ENCODE results near the gene NANP.

NANP gene

DNA sequence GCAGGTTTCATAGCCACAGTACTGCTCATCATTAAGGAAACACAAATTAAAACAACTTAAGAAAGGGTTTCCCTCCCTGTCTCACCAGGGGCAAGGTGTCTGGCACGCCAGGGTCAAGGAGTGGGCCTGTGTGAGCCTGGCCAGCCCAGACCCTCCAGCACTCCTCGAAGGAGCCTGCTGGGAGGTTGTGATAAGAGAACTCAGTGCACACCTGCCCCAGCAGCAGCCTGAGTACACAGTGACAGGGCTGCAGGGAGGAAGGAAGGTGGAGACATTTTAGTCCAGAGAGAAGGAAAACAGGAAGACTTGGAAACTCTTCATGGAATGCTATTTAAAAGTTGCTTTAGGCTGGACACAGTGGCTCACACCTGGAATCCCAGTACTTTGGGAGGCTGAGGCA, 52.6 kb downstream of the NANP start:
- DNase-seq: no peak
- Mint-ChIP-seq H3K27ac (no peak overlapping the region), H3K27me3 (no peaks in the 10 kb centered on the region), H3K4me3 (no peak overlapping the region), H3K9me3 (no peaks in the 10 kb centered on the region), H3K36me3 (ENCODE audit: low read depth) (no peaks in the 10 kb centered on the region), H3K4me1 (ENCODE audit: low read depth) (peaks cover 5% of the 10 kb centered on the region)

DNA sequence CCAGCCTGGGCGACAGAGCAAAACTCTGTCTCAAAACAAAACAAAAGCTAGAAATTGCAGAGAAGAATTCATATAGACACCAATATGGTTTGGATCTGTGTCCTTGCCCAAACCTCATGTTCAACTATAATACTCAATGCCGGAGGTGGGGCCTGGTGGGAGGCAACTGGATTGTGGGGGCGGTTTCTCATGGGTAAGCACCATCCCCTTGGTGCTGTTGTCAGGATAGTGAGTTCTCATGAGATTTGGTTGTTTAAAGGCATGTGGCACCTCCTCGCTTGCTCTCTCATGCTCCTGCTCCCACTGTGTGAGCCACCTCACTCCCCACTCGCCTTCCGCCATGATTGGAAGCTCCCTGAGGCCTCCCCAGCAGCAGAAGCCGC, 53.7 kb downstream of the NANP start:
- no peak overlapping the region for H3K4me3 Mint-ChIP-seq
- no peak overlapping the region for H3K27ac Mint-ChIP-seq
- H3K36me3 Mint-ChIP-seq (ENCODE audit: low read depth): no peaks in the 10 kb centered on the region
- no peak for DNase-seq
- H3K4me1 Mint-ChIP-seq (ENCODE audit: low read depth): peaks cover 5% of the 10 kb centered on the region
- H3K27me3 Mint-ChIP-seq: no peaks in the 10 kb centered on the region
- H3K9me3 Mint-ChIP-seq: no peaks in the 10 kb centered on the region

DNA sequence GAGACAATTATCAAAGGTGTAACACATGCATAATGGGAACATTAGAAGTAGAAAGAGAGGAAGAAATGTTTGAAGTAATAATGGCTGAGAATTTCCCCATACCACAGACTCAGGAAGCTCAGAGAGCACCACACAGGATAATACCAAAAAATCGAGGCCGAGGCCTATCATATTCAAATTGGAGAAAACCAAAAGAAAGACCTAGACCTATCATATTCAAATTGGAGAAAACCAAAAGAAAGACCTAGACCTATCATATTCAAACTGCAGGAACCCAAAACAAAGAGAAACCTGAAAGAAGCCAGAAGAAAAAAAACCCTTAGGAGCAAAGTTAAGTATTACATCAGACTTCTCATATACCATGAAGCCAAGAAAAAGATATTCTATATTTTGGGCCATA, 56.5 kb downstream of the NANP start:
- H3K36me3 Mint-ChIP-seq (ENCODE audit: low read depth): no peaks in the 10 kb centered on the region
- H3K4me1 Mint-ChIP-seq (ENCODE audit: low read depth): peaks cover 9% of the 10 kb centered on the region
- no peak overlapping the region for H3K27ac Mint-ChIP-seq
- no peak for DNase-seq
- no peak overlapping the region for H3K4me3 Mint-ChIP-seq
- H3K27me3 Mint-ChIP-seq: no peaks in the 10 kb centered on the region
- no peaks in the 10 kb centered on the region for H3K9me3 Mint-ChIP-seq

DNA sequence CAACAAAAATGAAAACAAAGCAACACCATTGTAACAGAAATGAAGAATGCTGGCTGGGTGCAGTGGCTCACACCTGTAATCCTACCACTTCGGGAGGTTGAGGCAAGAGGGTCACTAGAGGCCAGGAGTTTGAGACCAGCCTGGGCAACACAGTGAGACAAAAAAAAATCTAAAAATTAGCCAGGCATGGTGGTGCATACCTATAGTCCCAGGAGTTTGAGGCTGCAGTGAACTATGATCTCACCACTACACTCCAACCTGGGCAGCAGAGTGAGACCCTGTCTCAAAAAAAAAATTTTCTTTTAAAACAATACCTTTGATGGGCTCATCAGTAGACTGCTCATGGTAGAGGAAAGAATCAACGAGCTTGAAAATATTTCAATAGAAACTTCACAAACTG, 57.0 kb downstream of the NANP start:
- Mint-ChIP-seq H3K27ac (no peak overlapping the region), H3K4me1 (ENCODE audit: low read depth) (peaks cover 9% of the 10 kb centered on the region), H3K27me3 (no peaks in the 10 kb centered on the region), H3K9me3 (no peaks in the 10 kb centered on the region), H3K4me3 (no peak overlapping the region), H3K36me3 (ENCODE audit: low read depth) (no peaks in the 10 kb centered on the region)
- DNase-seq: no peak

DNA sequence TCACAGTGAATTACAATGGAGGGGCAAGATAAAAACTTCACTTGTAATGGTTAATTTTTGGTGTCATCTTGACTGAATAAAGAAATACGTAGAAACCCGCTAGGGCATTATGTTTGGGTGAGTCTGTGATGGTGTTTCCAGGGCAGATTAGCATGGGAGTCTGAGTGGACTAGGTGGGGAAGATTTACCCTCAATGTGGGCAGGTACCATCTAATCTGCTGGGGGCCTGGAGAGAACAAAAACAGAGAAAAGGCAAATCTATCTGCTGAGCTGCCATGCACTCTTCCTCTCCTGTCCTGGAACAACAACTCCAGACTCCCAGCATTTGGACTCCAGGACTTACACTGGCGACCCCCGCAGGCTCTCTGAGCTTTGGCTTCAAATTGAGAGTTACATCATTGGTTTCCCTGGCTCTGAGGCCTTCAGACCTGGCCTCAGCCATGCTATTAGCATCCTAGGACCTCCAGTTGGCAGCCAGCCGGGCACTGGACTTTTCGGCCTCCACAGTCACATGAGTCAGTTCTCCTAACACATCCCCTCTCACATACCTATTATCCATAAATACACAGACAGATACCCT, 58.1 kb downstream of the NANP start:
- Mint-ChIP-seq H3K27ac (no peak overlapping the region), H3K9me3 (no peaks in the 10 kb centered on the region), H3K36me3 (ENCODE audit: low read depth) (no peaks in the 10 kb centered on the region), H3K4me3 (no peak overlapping the region), H3K4me1 (ENCODE audit: low read depth) (peaks cover 9% of the 10 kb centered on the region), H3K27me3 (no peaks in the 10 kb centered on the region)
- no peak for DNase-seq

DNA sequence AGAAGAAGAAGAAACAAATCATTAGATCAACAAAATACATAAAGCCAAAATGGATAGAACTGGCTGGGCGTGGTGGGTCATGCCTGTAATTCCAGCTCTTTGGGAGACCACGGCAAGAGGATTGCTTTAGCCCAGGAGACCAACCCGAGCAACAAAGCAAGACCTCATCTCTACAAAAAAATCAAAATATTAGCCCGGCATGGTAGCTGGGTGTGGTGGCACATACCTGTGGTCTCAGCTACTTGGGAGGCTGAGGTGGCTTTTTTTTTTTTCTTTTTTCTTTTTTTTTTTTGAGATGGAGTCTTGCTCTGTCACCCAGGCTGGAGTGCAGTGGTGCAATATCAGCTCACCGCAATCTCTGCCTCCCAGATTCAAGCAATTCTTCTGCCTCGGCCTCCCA, 59.9 kb downstream of the NANP start:
- peaks cover 9% of the 10 kb centered on the region for H3K4me1 Mint-ChIP-seq (ENCODE audit: low read depth)
- H3K27ac Mint-ChIP-seq: no peak overlapping the region
- H3K27me3 Mint-ChIP-seq: no peaks in the 10 kb centered on the region
- DNase-seq: no peak
- no peaks in the 10 kb centered on the region for H3K9me3 Mint-ChIP-seq
- H3K4me3 Mint-ChIP-seq: no peak overlapping the region
- no peaks in the 10 kb centered on the region for H3K36me3 Mint-ChIP-seq (ENCODE audit: low read depth)

DNA sequence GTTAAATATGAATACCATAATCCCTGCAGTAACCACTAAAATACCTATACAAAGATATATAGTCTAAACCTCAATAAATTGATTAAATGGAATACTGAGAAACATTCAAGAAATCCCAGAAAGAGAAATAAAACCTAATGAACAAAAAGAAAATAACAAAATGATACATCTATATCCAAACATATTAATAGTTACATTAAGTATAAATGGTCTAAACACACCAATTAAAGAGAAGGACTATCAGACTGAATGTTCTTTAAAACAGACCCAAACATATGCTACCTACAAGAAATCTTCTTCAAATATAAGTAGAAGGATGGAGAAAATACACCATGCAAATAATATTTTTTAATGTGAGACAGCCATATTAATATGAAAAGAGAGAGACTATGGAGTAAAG, 60.5 kb downstream of the NANP start:
- H3K27me3 Mint-ChIP-seq: no peaks in the 10 kb centered on the region
- DNase-seq: no peak
- no peaks in the 10 kb centered on the region for H3K9me3 Mint-ChIP-seq
- no peaks in the 10 kb centered on the region for H3K36me3 Mint-ChIP-seq (ENCODE audit: low read depth)
- H3K27ac Mint-ChIP-seq: no peak overlapping the region
- no peak overlapping the region for H3K4me3 Mint-ChIP-seq
- H3K4me1 Mint-ChIP-seq (ENCODE audit: low read depth): peaks cover 9% of the 10 kb centered on the region

All from activated T-cell treated with anti-CD3 and anti-CD28 coated beads, Interleukin-2, amount 50 U/mL, for 24 hours (primary cell).